H9 (cell line): ENCODE measurements around the gene PRKCA. TPM values are rescaled to one million over a fixed set of nuclear protein-coding genes. Genes with fewer than 3 reads are reported as not detected.

Experiments
- DNase-seq: peaks from one replicate; pipeline ENCODE4 v3.0.0-alpha.2; 2017
- H2AFZ ChIP-seq: one replicate; pipeline ENCODE4 v1.6.1; 2013; ENCODE audit warnings: mild to moderate bottlenecking, low read length, control low read depth, moderate library complexity
- H2AK5ac ChIP-seq: 2 replicates; pipeline ENCODE4 v1.6.1; 2013; ENCODE audit warnings: low read length, control low read depth, mixed read lengths; ENCODE audit not compliant: insufficient read length
- H2BK120ac ChIP-seq: one replicate; pipeline ENCODE4 v1.6.1; 2013; ENCODE audit warnings: low read depth, mild to moderate bottlenecking, low read length, control low read depth, inconsistent platforms; ENCODE audit not compliant: poor library complexity, severe bottlenecking
- H2BK12ac ChIP-seq: 2 replicates; pipeline ENCODE4 v1.6.1; 2013; ENCODE audit warnings: low read length, control low read depth, mixed read lengths, low read depth; ENCODE audit not compliant: insufficient read length
- H2BK15ac ChIP-seq: 2 replicates; pipeline ENCODE4 v1.6.1; 2013; ENCODE audit warnings: low read depth, low read length, control low read depth
- H2BK20ac ChIP-seq: one replicate; pipeline ENCODE4 v1.6.1; 2013; ENCODE audit warnings: low read depth, mild to moderate bottlenecking, low read length, control low read depth, inconsistent platforms; ENCODE audit not compliant: poor library complexity, severe bottlenecking
- H2BK5ac ChIP-seq: 2 replicates; pipeline ENCODE4 v1.6.1; 2013; ENCODE audit warnings: low read length, control low read depth, mixed read lengths; ENCODE audit not compliant: insufficient read length
- H3K14ac ChIP-seq: 2 replicates; pipeline ENCODE4 v1.6.1; 2013; ENCODE audit warnings: low read length, control low read depth; ENCODE audit not compliant: insufficient read depth
- H3K18ac ChIP-seq: 2 replicates; pipeline ENCODE4 v1.6.1; 2013; ENCODE audit warnings: low read depth, mild to moderate bottlenecking, mixed read lengths, low read length, control low read depth; ENCODE audit not compliant: insufficient read length
- H3K23ac ChIP-seq: 2 replicates; pipeline ENCODE4 v1.6.1; 2013; ENCODE audit warnings: low read length, control low read depth, mixed read lengths, low read depth; ENCODE audit not compliant: insufficient read length
- H3K23me2 ChIP-seq: 2 replicates; pipeline ENCODE4 v1.6.1; 2013; ENCODE audit warnings: low read depth, mild to moderate bottlenecking, mixed read lengths, low read length, control low read depth; ENCODE audit not compliant: insufficient read length, poor library complexity, severe bottlenecking
- H3K27ac ChIP-seq: 2 replicates; pipeline ENCODE4 v1.5.1; 2013; ENCODE audit warnings: low read length, control low read depth, mixed read lengths, low read depth; ENCODE audit not compliant: insufficient read length
- H3K27me3 ChIP-seq: 2 replicates; pipeline ENCODE4 v1.6.1; 2013; ENCODE audit warnings: low read length, control low read depth, inconsistent platforms; ENCODE audit not compliant: insufficient read depth
- H3K4ac ChIP-seq: 2 replicates; pipeline ENCODE4 v1.6.1; 2013; ENCODE audit warnings: low read depth, mild to moderate bottlenecking, control low read depth, inconsistent platforms, low read length, moderate library complexity
- H3K4me1 ChIP-seq: 2 replicates; pipeline ENCODE4 v1.6.1; 2013; ENCODE audit warnings: low read length, control low read depth, inconsistent platforms; ENCODE audit not compliant: insufficient read depth
- H3K4me2 ChIP-seq: 2 replicates; pipeline ENCODE4 v1.6.1; 2013; ENCODE audit warnings: low read length, control low read depth, mixed read lengths; ENCODE audit not compliant: insufficient read length, insufficient read depth
- H3K56ac ChIP-seq: 2 replicates; pipeline ENCODE4 v1.6.1; 2013; ENCODE audit warnings: low read depth, mild to moderate bottlenecking, mixed read lengths, low read length, control low read depth; ENCODE audit not compliant: insufficient read length
- H3K79me1 ChIP-seq: 2 replicates; pipeline ENCODE4 v1.6.1; 2013; ENCODE audit warnings: low read depth, mild to moderate bottlenecking, moderate library complexity, low read length, control low read depth, inconsistent platforms; ENCODE audit not compliant: insufficient read depth, poor library complexity, severe bottlenecking
- H3K79me2 ChIP-seq: 2 replicates; pipeline ENCODE4 v1.6.1; 2013; ENCODE audit warnings: low read length, control low read depth, inconsistent platforms; ENCODE audit not compliant: insufficient read depth
- H3K9ac ChIP-seq: 2 replicates; pipeline ENCODE4 v1.6.1; 2013; ENCODE audit warnings: low read length, control low read depth, mixed read lengths; ENCODE audit not compliant: insufficient read length; ENCODE audit errors: extremely low read depth
- H3K9me3 ChIP-seq: one replicate; pipeline ENCODE4 v1.6.1; 2013; ENCODE audit warnings: low read depth, low read length, inconsistent platforms; ENCODE audit not compliant: control insufficient read depth
- H3T11ph ChIP-seq: one replicate; pipeline ENCODE4 v1.6.1; 2013; ENCODE audit warnings: mild to moderate bottlenecking, low read length, control low read depth, inconsistent platforms
- H4K20me1 ChIP-seq: one replicate; pipeline ENCODE4 v1.6.1; 2013; ENCODE audit not compliant: control insufficient read depth, insufficient read length, insufficient read depth
- H4K5ac ChIP-seq: 2 replicates; pipeline ENCODE4 v1.6.1; 2013; ENCODE audit warnings: low read depth, mild to moderate bottlenecking, mixed read lengths, low read length, control low read depth; ENCODE audit not compliant: insufficient read length
- H4K8ac ChIP-seq: replicated peaks from 2 replicates; pipeline ENCODE4 v1.6.1; 2013; ENCODE audit warnings: low read length, control low read depth, mixed read lengths, low read depth; ENCODE audit not compliant: insufficient read length
- H4K91ac ChIP-seq: 2 replicates; pipeline ENCODE4 v1.6.1; 2013; ENCODE audit warnings: low read depth, mild to moderate bottlenecking, moderate library complexity, mixed read lengths, low read length, control low read depth; ENCODE audit not compliant: insufficient read length
- H3K27ac Mint-ChIP-seq, 3 experiments: 2 replicates in 2 of 3; 3 replicates in 1 of 3; pipeline ENCODE4 v1.8.0; 2020 to 2021; ENCODE audit warnings: mixed read lengths in 3 of 3, mild to moderate bottlenecking in 1 of 3, moderate library complexity in 1 of 3
- H3K27me3 Mint-ChIP-seq: 2 replicates; pipeline ENCODE4 v1.8.0; 2021; ENCODE audit warnings: low read depth, mild to moderate bottlenecking, moderate library complexity, mixed read lengths
- H3K36me3 Mint-ChIP-seq, 3 experiments: 2 replicates in 2 of 3; 3 replicates in 1 of 3; pipeline ENCODE4 v1.8.0; 2020 to 2021; ENCODE audit warnings: low read depth in 3 of 3, mixed read lengths in 3 of 3; ENCODE audit not compliant: insufficient read depth in 1 of 3
- H3K4me1 Mint-ChIP-seq, 2 experiments: 2 replicates each; pipeline ENCODE4 v1.8.0; 2020; ENCODE audit warnings: mixed read lengths in 2 of 2
- H3K4me3 Mint-ChIP-seq, 2 experiments: 2 replicates in 1 of 2; 3 replicates in 1 of 2; pipeline ENCODE4 v1.8.0; 2020 to 2021; ENCODE audit warnings: mild to moderate bottlenecking in 2 of 2, mixed read lengths in 2 of 2, moderate library complexity in 1 of 2
- H3K9me3 Mint-ChIP-seq, 2 experiments: 2 replicates in 1 of 2; 3 replicates in 1 of 2; pipeline ENCODE4 v1.8.0; 2020; ENCODE audit warnings: mild to moderate bottlenecking in 2 of 2, mixed read lengths in 2 of 2, moderate library complexity in 1 of 2
- WGBS: extraction: QIAGEN DNeasy Blood & Tissue Kit; methylation state at CpG from one replicate; pipeline ENCODE4 v1.1.7; 2013; ENCODE audit warnings: missing lambda C conversion rate, low lambda C conversion rate, mixed read lengths; ENCODE audit not compliant: insufficient read length; ENCODE audit errors: extremely low coverage; 5-methylcytosine and 5-hydroxymethylcytosine counted together
- total RNA-seq: library from RNA; stranded (reverse); gene quantifications from 2 replicates; pipeline ENCODE4 v1.2.1, GENCODE V29; 2021
- TF ChIP-seq, protein P1 (sequence below): fragments of 200-600 bp; sonication (generic); conservative IDR thresholded peaks from 3 replicates; pipeline ENCODE4 v1.8.0; 2021; ENCODE audit warnings: antibody characterized with exemption, mild to moderate bottlenecking

The PRKCA gene
- total RNA-seq, 1 experiment from 2014 or later, result 10.5 TPM

- no peak overlapping the region for H2BK20ac ChIP-seq
- peaks cover 19 to 23% of the 10 kb centered on the region in 2 experiments for H3K4me1 Mint-ChIP-seq
- no peaks in the 10 kb centered on the region for H3K79me1 ChIP-seq
- no peaks in the 10 kb centered on the region for H3K23me2 ChIP-seq
- H3K27ac Mint-ChIP-seq, result no peak overlapping the region
- H3K79me2 ChIP-seq, result no peaks in the 10 kb centered on the region
- H3T11ph ChIP-seq, result no peak overlapping the region
- no peak overlapping the region for H3K4ac ChIP-seq
- H3K9ac ChIP-seq, result no peak overlapping the region
- H2AFZ ChIP-seq, result no peak overlapping the region
- no CpG with 5 or more reads among the region's 5 CpGs for WGBS
- H3K36me3 Mint-ChIP-seq, result peaks cover 0 to 1% (median 0%) of the 10 kb centered on the region in 3 experiments; a peak in 1 of 7 replicates
- H3K56ac ChIP-seq, result no peak overlapping the region
- H3K4me3 Mint-ChIP-seq, result no peak overlapping the region
- H2AK5ac ChIP-seq, result no peak overlapping the region
- no peak overlapping the region for H4K91ac ChIP-seq
- TF ChIP-seq, protein P1, sequence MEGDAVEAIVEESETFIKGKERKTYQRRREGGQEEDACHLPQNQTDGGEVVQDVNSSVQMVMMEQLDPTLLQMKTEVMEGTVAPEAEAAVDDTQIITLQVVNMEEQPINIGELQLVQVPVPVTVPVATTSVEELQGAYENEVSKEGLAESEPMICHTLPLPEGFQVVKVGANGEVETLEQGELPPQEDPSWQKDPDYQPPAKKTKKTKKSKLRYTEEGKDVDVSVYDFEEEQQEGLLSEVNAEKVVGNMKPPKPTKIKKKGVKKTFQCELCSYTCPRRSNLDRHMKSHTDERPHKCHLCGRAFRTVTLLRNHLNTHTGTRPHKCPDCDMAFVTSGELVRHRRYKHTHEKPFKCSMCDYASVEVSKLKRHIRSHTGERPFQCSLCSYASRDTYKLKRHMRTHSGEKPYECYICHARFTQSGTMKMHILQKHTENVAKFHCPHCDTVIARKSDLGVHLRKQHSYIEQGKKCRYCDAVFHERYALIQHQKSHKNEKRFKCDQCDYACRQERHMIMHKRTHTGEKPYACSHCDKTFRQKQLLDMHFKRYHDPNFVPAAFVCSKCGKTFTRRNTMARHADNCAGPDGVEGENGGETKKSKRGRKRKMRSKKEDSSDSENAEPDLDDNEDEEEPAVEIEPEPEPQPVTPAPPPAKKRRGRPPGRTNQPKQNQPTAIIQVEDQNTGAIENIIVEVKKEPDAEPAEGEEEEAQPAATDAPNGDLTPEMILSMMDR, result no peak
- no peak overlapping the region for H4K5ac ChIP-seq
- DNase-seq, result no peak
- H4K8ac ChIP-seq, result no peak overlapping the region
- H3K14ac ChIP-seq, result no peak overlapping the region
- H2BK120ac ChIP-seq, result no peak overlapping the region
- H3K9me3 Mint-ChIP-seq, result no peaks in the 10 kb centered on the region
- H3K18ac ChIP-seq, result no peak overlapping the region
- no peak overlapping the region for H3K4me2 ChIP-seq
- H3K27ac ChIP-seq, result no peak overlapping the region
- H3K4me1 ChIP-seq, result no peaks in the 10 kb centered on the region
- H2BK12ac ChIP-seq, result no peak overlapping the region
- H3K27me3 ChIP-seq, result no peaks in the 10 kb centered on the region
- no peaks in the 10 kb centered on the region for H3K27me3 Mint-ChIP-seq
- no peaks in the 10 kb centered on the region for H4K20me1 ChIP-seq
- H3K9me3 ChIP-seq, result no peaks in the 10 kb centered on the region
- H2BK5ac ChIP-seq, result no peak overlapping the region
- H2BK15ac ChIP-seq, result no peak overlapping the region
- no peak overlapping the region for H3K23ac ChIP-seq
Measured at GRCh38 chr17:66662496-66662895, 360.1 kb downstream of the PRKCA start.
